ENCODE measurements around the gene RSPO4.

GRCh38 chr20:1029980-1030379 is 27.9 kb upstream of the RSPO4 start:
- no peak for TF ChIP-seq EZH2 (IDR thresholded peaks at IDR 0.05; ENCODE audit: borderline replicate concordance, low read length)
- TF ChIP-seq CTCF (conservative IDR thresholded peaks at IDR 0.05 in 1 of 2, IDR thresholded peaks at IDR 0.05 in 1 of 2; ENCODE audit: extremely low read depth in 1 of 2, insufficient read depth in 1 of 2, low read depth in 1 of 2, low read length in 2 of 2): no peak

Data from mammary epithelial cell (primary cell).